Activated T-cell treated with anti-CD3 and anti-CD28 coated beads, Interleukin-2, amount 50 U/mL, for 72 hours (primary cell): ENCODE data around the gene ICAM3. TPM values are rescaled to one million over a fixed set of nuclear protein-coding genes. Genes with fewer than 3 reads are reported as not detected.
A peak's percentile ranks its signal among the peaks of the same experiment; 100 is the strongest.

Experiments used
- ATAC-seq, 2 donors: fragments of 150-1000 bp; cut with Tn5 transposase; replicated peaks in 1 of 2; 2 replicates each; pipeline ENCODE4 v1.10.0; 2021; ENCODE audit warnings: moderate library complexity in 2 of 2, mild to moderate bottlenecking in 1 of 2
- DNase-seq, 2 donors: peaks; one replicate each; pipeline ENCODE4 v3.0.0; 2021 to 2022; ENCODE audit warnings: mixed read lengths in 1 of 2
- H3K27ac Mint-ChIP-seq: one replicate; pipeline ENCODE4 v1.8.0; 2022; ENCODE audit warnings: mild to moderate bottlenecking, moderate library complexity, mixed read lengths
- H3K27me3 Mint-ChIP-seq: one replicate; pipeline ENCODE4 v1.8.0; 2022; ENCODE audit warnings: low read depth, mixed read lengths
- H3K36me3 Mint-ChIP-seq, 2 donors: one replicate each; pipeline ENCODE4 v1.8.0; 2022; ENCODE audit warnings: mixed read lengths in 2 of 2, mild to moderate bottlenecking in 1 of 2; ENCODE audit not compliant: insufficient read depth in 2 of 2
- H3K4me1 Mint-ChIP-seq: one replicate; pipeline ENCODE4 v1.8.0; 2022; ENCODE audit warnings: low read depth, mixed read lengths
- H3K4me3 Mint-ChIP-seq, 2 donors: one replicate each; pipeline ENCODE4 v1.8.0; 2022; ENCODE audit warnings: mild to moderate bottlenecking in 2 of 2, mixed read lengths in 2 of 2, moderate library complexity in 2 of 2
- H3K9me3 Mint-ChIP-seq, 2 donors: one replicate each; pipeline ENCODE4 v1.8.0; 2022; ENCODE audit warnings: mixed read lengths in 2 of 2
- total RNA-seq, 2 donors: library from RNA; stranded (reverse); gene quantifications; one replicate each; pipeline ENCODE4 v1.2.3, GENCODE V29; 2022

The ICAM3 gene
- total RNA-seq, 2 donors from 2014 or later = 163 to 183 TPM

- Mint-ChIP-seq H3K36me3 (peaks cover 0 to 2% of the 10 kb centered on the region in 2 donors), H3K27me3 (peaks cover 9% of the 10 kb centered on the region), H3K4me3 (no peak overlapping the region), H3K9me3 (no peaks in the 10 kb centered on the region), H3K4me1 (peaks cover 14% of the 10 kb centered on the region), H3K27ac (no peak overlapping the region)
- DNase-seq = no peak
- no peak for ATAC-seq
Measured at GRCh38 chr19:10305139-10305806, 34.2 kb downstream of the ICAM3 start.

- DNase-seq (no peak), ATAC-seq (no peak)
- Mint-ChIP-seq H3K27ac (no peak overlapping the region), H3K27me3 (peaks cover 29% of the 10 kb centered on the region), H3K36me3 (peaks cover 0 to 2% of the 10 kb centered on the region in 2 donors), H3K9me3 (no peaks in the 10 kb centered on the region), H3K4me1 (peaks cover 25% of the 10 kb centered on the region), H3K4me3 (no peak overlapping the region)
Measured at GRCh38 chr19:10299545-10300458, 39.6 kb downstream of the ICAM3 start.

- no peak overlapping the region for H3K27ac Mint-ChIP-seq
- peak overlapping the region; percentile 69 to 85 for H3K4me3 Mint-ChIP-seq
- H3K27me3 Mint-ChIP-seq = peaks cover 58% of the 10 kb centered on the region
- no peak for DNase-seq
- H3K4me1 Mint-ChIP-seq = peaks cover 36% of the 10 kb centered on the region
- no peaks in the 10 kb centered on the region for H3K36me3 Mint-ChIP-seq
- no peak for ATAC-seq
- no peaks in the 10 kb centered on the region for H3K9me3 Mint-ChIP-seq
Measured at GRCh38 chr19:10295847-10296591, 43.4 kb downstream of the ICAM3 start.

- DNase-seq (peak; percentile 76 to 78), ATAC-seq (peak; percentile 55 to 64)
- peaks cover 43% of the 10 kb centered on the region for H3K4me1 Mint-ChIP-seq
- peaks cover 64% of the 10 kb centered on the region for H3K27me3 Mint-ChIP-seq
- H3K4me3 Mint-ChIP-seq = peak overlapping the region; percentile 69 to 85
- no peaks in the 10 kb centered on the region for H3K36me3 Mint-ChIP-seq
- no peaks in the 10 kb centered on the region for H3K9me3 Mint-ChIP-seq
- no peak overlapping the region for H3K27ac Mint-ChIP-seq
Measured at GRCh38 chr19:10295305-10295846, 44.0 kb downstream of the ICAM3 start.

- Mint-ChIP-seq H3K9me3 (no peaks in the 10 kb centered on the region), H3K4me3 (peak overlapping the region; percentile 44 to 69), H3K4me1 (peaks cover 47% of the 10 kb centered on the region), H3K36me3 (no peaks in the 10 kb centered on the region), H3K27ac (no peak overlapping the region), H3K27me3 (peaks cover 62% of the 10 kb centered on the region)
- ATAC-seq (no peak), DNase-seq (peak in 1 of 2 donors; percentile 31)
Measured at GRCh38 chr19:10294368-10294697, 45.1 kb downstream of the ICAM3 start.

- Mint-ChIP-seq H3K36me3 (no peaks in the 10 kb centered on the region), H3K4me3 (peak overlapping the region; percentile 69 to 91), H3K27me3 (peaks cover 64% of the 10 kb centered on the region), H3K9me3 (no peaks in the 10 kb centered on the region), H3K27ac (no peak overlapping the region), H3K4me1 (peaks cover 52% of the 10 kb centered on the region)
- DNase-seq (no peak), ATAC-seq (no peak)
Measured at GRCh38 chr19:10293637-10294367, 45.6 kb downstream of the ICAM3 start.

- Mint-ChIP-seq H3K9me3 (no peaks in the 10 kb centered on the region), H3K4me3 (peak overlapping the region; percentile 83 to 91), H3K36me3 (peaks cover 0 to 2% of the 10 kb centered on the region in 2 donors), H3K27ac (no peak overlapping the region), H3K4me1 (peaks cover 58% of the 10 kb centered on the region), H3K27me3 (peaks cover 71% of the 10 kb centered on the region)
- DNase-seq (peak in 1 of 2 donors; percentile 34), ATAC-seq (no peak)
Measured at GRCh38 chr19:10292789-10293636, 46.4 kb downstream of the ICAM3 start.

- peaks cover 77% of the 10 kb centered on the region for H3K27me3 Mint-ChIP-seq
- peak overlapping the region; percentile 83 to 91 for H3K4me3 Mint-ChIP-seq
- no peaks in the 10 kb centered on the region for H3K9me3 Mint-ChIP-seq
- peak; percentile 66 to 68 for ATAC-seq
- no peak overlapping the region for H3K27ac Mint-ChIP-seq
- H3K4me1 Mint-ChIP-seq = peaks cover 65% of the 10 kb centered on the region
- peak; percentile 88 to 92 for DNase-seq
- peaks cover 0 to 2% of the 10 kb centered on the region in 2 donors for H3K36me3 Mint-ChIP-seq
Measured at GRCh38 chr19:10292206-10292788, 47.1 kb downstream of the ICAM3 start.

GRCh38 chr19:10291554-10292205 lies 47.7 kb downstream of the ICAM3 start:
- Mint-ChIP-seq H3K4me1 (peaks cover 71% of the 10 kb centered on the region), H3K9me3 (no peaks in the 10 kb centered on the region), H3K27me3 (peaks cover 77% of the 10 kb centered on the region), H3K4me3 (peak overlapping the region; percentile 83 to 91), H3K36me3 (peaks cover 0 to 2% of the 10 kb centered on the region in 2 donors), H3K27ac (no peak overlapping the region)
- peak; percentile 2 for ATAC-seq
- no peak for DNase-seq

GRCh38 chr19:10290876-10291553 lies 48.4 kb downstream of the ICAM3 start:
- Mint-ChIP-seq H3K9me3 (no peaks in the 10 kb centered on the region), H3K4me1 (peaks cover 78% of the 10 kb centered on the region)
- ATAC-seq = peak; percentile 16 to 21

More at GRCh38 chr19:10290876-10291553, 48.4 kb downstream of the ICAM3 start:
- Mint-ChIP-seq H3K27me3 (peaks cover 77% of the 10 kb centered on the region), H3K36me3 (peaks cover 0 to 2% of the 10 kb centered on the region in 2 donors), H3K27ac (no peak overlapping the region), H3K4me3 (peak overlapping the region; percentile 83 to 91)
- DNase-seq = peak; percentile 62
